Ishikawa (cell line): ENCODE results near the gene SLC44A1.

Experiments
- CEBPB ChIP-seq: IDR thresholded peaks from 2 replicates; pipeline ENCODE4 v1.6.1; 2012
- CREB1 ChIP-seq: IDR thresholded peaks from 2 replicates; pipeline ENCODE4 v1.6.1; 2012; ENCODE audit warnings: low read depth
- EGR1 ChIP-seq: IDR thresholded peaks from 2 replicates; pipeline ENCODE4 v1.6.1; 2012
- EP300 ChIP-seq: IDR thresholded peaks from 2 replicates; pipeline ENCODE4 v1.6.1; 2012; ENCODE audit warnings: borderline replicate concordance
- FOXM1 ChIP-seq: IDR thresholded peaks from 2 replicates; pipeline ENCODE4 v1.6.1; 2012; ENCODE audit warnings: low read depth, borderline replicate concordance
- MAX ChIP-seq: IDR thresholded peaks from 2 replicates; pipeline ENCODE4 v1.6.1; 2012
- NFIC ChIP-seq: IDR thresholded peaks from 2 replicates; pipeline ENCODE4 v1.6.1; 2012
- RAD21 ChIP-seq: IDR thresholded peaks from 2 replicates; pipeline ENCODE4 v1.6.1; 2012; ENCODE audit warnings: low read depth
- REST ChIP-seq: IDR thresholded peaks from 2 replicates; pipeline ENCODE4 v1.6.1; 2012; ENCODE audit warnings: low read depth, mild to moderate bottlenecking
- TAF1 ChIP-seq: IDR thresholded peaks from 2 replicates; pipeline ENCODE4 v1.6.1; 2012; ENCODE audit warnings: low read depth, mild to moderate bottlenecking
- TCF12 ChIP-seq: IDR thresholded peaks from 2 replicates; pipeline ENCODE4 v1.6.1; 2012; ENCODE audit warnings: low read depth
- TEAD4 ChIP-seq: IDR thresholded peaks from 2 replicates; pipeline ENCODE4 v1.6.1; 2012
- USF1 ChIP-seq: IDR thresholded peaks from 2 replicates; pipeline ENCODE4 v1.6.1; 2012
- YY1 ChIP-seq: IDR thresholded peaks from 2 replicates; pipeline ENCODE4 v1.6.1; 2012; ENCODE audit warnings: low read depth
- ZBTB7A ChIP-seq: IDR thresholded peaks from 2 replicates; pipeline ENCODE4 v1.6.1; 2012; ENCODE audit warnings: low read depth

Gene SLC44A1

GRCh38 chr9:105216440-105217178 lies 27.8 kb upstream of the SLC44A1 start:
- TF ChIP-seq TAF1: no peak
- no peak for TF ChIP-seq FOXM1
- no peak for TF ChIP-seq NFIC
- TF ChIP-seq TEAD4: no peak
- TF ChIP-seq TCF12: no peak

- TF ChIP-seq CEBPB: no peak
- no peak for TF ChIP-seq TAF1
- no peak for TF ChIP-seq FOXM1
Measured at GRCh38 chr9:105218673-105219072, 25.8 kb upstream of the SLC44A1 start.

- TF ChIP-seq EP300 (no peak), FOXM1 (no peak), TCF12 (no peak), USF1 (no peak), RAD21 (no peak), MAX (no peak), ZBTB7A (no peak), TAF1 (no peak), REST (no peak), EGR1 (no peak), YY1 (no peak), CREB1 (no peak)
Measured at GRCh38 chr9:105219291-105219805, 25.1 kb upstream of the SLC44A1 start.

- TF ChIP-seq USF1 (no peak), RAD21 (no peak), TEAD4 (no peak), CEBPB (no peak), YY1 (no peak), EGR1 (no peak), EP300 (no peak), MAX (no peak), CREB1 (no peak), FOXM1 (no peak), NFIC (no peak), TCF12 (no peak), ZBTB7A (no peak), TAF1 (no peak), REST (no peak)
Measured at GRCh38 chr9:105220451-105220850, 24.0 kb upstream of the SLC44A1 start.

- no peak for TF ChIP-seq ZBTB7A
- TF ChIP-seq EGR1: no peak
Measured at GRCh38 chr9:105223544-105224140, 20.8 kb upstream of the SLC44A1 start.

GRCh38 chr9:105226055-105226454 lies 18.4 kb upstream of the SLC44A1 start:
- TF ChIP-seq ZBTB7A (no peak), NFIC (no peak), FOXM1 (no peak), EP300 (no peak), CEBPB (no peak), CREB1 (no peak), EGR1 (no peak), REST (no peak), YY1 (no peak), MAX (no peak), TEAD4 (no peak), RAD21 (no peak), TAF1 (no peak), USF1 (no peak), TCF12 (no peak)
